Fibroblast of pulmonary artery (primary cell): Measurements from ENCODE around the gene PIAS1.

Source experiments
- DNase-seq: peaks from one replicate; pipeline ENCODE4 v3.0.0-alpha.2; 2010; ENCODE audit warnings: low read depth
- H3K4me3 ChIP-seq: replicated peaks from 2 replicates; pipeline ENCODE4 v1.5.1; 2011; ENCODE audit warnings: low read depth, mild to moderate bottlenecking, control low read depth, low read length, moderate library complexity
- CTCF ChIP-seq: IDR thresholded peaks from 2 replicates; pipeline ENCODE4 v1.5.1; 2011; ENCODE audit warnings: mild to moderate bottlenecking, control low read depth, low read length, inconsistent platforms; ENCODE audit errors: missing control alignments

PIAS1 gene

GRCh38 chr15:68112706-68113105 is 58.6 kb downstream of the PIAS1 start:
- no peak overlapping the region for H3K4me3 ChIP-seq
- TF ChIP-seq CTCF: no peak
- no peak for DNase-seq

- peak; percentile 36 for DNase-seq
- no peak for TF ChIP-seq CTCF
- H3K4me3 ChIP-seq: no peak overlapping the region
These were observed 59.2 kb downstream of the PIAS1 start for GRCh38 chr15:68113273-68113672.

- H3K4me3 ChIP-seq: peak overlapping the region; percentile 51
- no peak for DNase-seq
- TF ChIP-seq CTCF: no peak
These were observed 59.6 kb downstream of the PIAS1 start for GRCh38 chr15:68113751-68114150.

- peak; percentile 37 for DNase-seq
- no peak for TF ChIP-seq CTCF
- peak overlapping the region; percentile 51 for H3K4me3 ChIP-seq
These were observed 60.2 kb downstream of the PIAS1 start for GRCh38 chr15:68114356-68114755.

- TF ChIP-seq CTCF: no peak
- peak overlapping the region; percentile 51 for H3K4me3 ChIP-seq
- no peak for DNase-seq
These were observed 60.7 kb downstream of the PIAS1 start for GRCh38 chr15:68114840-68115239.

GRCh38 chr15:68124700-68125099 is 70.6 kb downstream of the PIAS1 start:
- no peak overlapping the region for H3K4me3 ChIP-seq
- TF ChIP-seq CTCF: no peak
- DNase-seq: no peak

GRCh38 chr15:68126396-68126795 is 72.3 kb downstream of the PIAS1 start:
- H3K4me3 ChIP-seq: no peak overlapping the region
- no peak for DNase-seq
- TF ChIP-seq CTCF: no peak
